PC-9 (cell line): ENCODE measurements around the gene ZNRF1. TPM values are rescaled to one million over a fixed set of nuclear protein-coding genes. Genes with fewer than 3 reads are reported as not detected.

Experiments used
- BruUV-seq: library from RNA; stranded (reverse); fragments of 400-500 nt; replicated peaks from 2 replicates; lab custom pipeline; 2021; lab: Mats Ljungman, UMichigan
- CTCF ChIA-PET: fragments of 300-600 bp; sonication (Branson Sonifier 250); formaldehyde crosslinking; loops from one replicate; lab custom pipeline; 2022; ENCODE audit warnings: antibody characterized with exemption; lab: Charles Lee
- POLR2A ChIA-PET: fragments of 300-600 bp; sonication (Branson Sonifier 250); formaldehyde crosslinking; loops from one replicate; lab custom pipeline; 2022; ENCODE audit warnings: antibody characterized with exemption; ENCODE audit not compliant: unreplicated experiment; lab: Charles Lee
- DNase-seq, 2 experiments: peaks; one replicate each; pipeline versions ENCODE4 v3.0.0 to v3.0.0-alpha.2; 2015 to 2022; ENCODE audit warnings: mixed read lengths in 1 of 2
- H2AFZ ChIP-seq: fragments of 200-600 bp; sonication (generic); 2 replicates; pipeline ENCODE4 v1.8.1; 2017; ENCODE audit warnings: antibody characterized with exemption
- H3F3A ChIP-seq: fragments of 200-600 bp; sonication (generic); 2 replicates; pipeline ENCODE4 v1.8.1; 2017; ENCODE audit warnings: antibody characterized with exemption, mild to moderate bottlenecking, low read depth; ENCODE audit not compliant: insufficient read depth
- H3K27ac ChIP-seq: fragments of 200-600 bp; sonication (generic); 2 replicates; pipeline ENCODE4 v1.6.1; 2016; ENCODE audit warnings: mixed run types
- H3K27me3 ChIP-seq: fragments of 200-600 bp; sonication (generic); 2 replicates; pipeline ENCODE4 v1.6.1; 2016; ENCODE audit warnings: low read depth, mixed run types; ENCODE audit not compliant: insufficient read depth
- H3K36me3 ChIP-seq: fragments of 200-600 bp; sonication (generic); 2 replicates; pipeline ENCODE4 v1.6.1; 2016; ENCODE audit warnings: low read depth, mixed run types
- H3K4me1 ChIP-seq: fragments of 200-600 bp; sonication (generic); replicated peaks from 2 replicates; pipeline ENCODE4 v1.6.1; 2016; ENCODE audit warnings: mixed run types; ENCODE audit not compliant: insufficient read depth
- H3K4me2 ChIP-seq: fragments of 200-600 bp; sonication (generic); 2 replicates; pipeline ENCODE4 v1.6.1; 2017; ENCODE audit warnings: mixed run types
- H3K4me3 ChIP-seq: fragments of 200-600 bp; sonication (generic); 2 replicates; pipeline ENCODE4 v1.6.1; 2016; ENCODE audit warnings: mixed run types
- H3K79me2 ChIP-seq: fragments of 200-600 bp; sonication (generic); 2 replicates; pipeline ENCODE4 v1.6.1; 2017; ENCODE audit warnings: low read depth, mixed run types
- H3K9me2 ChIP-seq: fragments of 200-600 bp; sonication (generic); 2 replicates; pipeline ENCODE4 v1.8.1; 2017; ENCODE audit warnings: mild to moderate bottlenecking; ENCODE audit not compliant: insufficient read depth
- H3K9me3 ChIP-seq: fragments of 200-600 bp; sonication (generic); 2 replicates; pipeline ENCODE4 v1.8.1; 2016; ENCODE audit warnings: low read depth; ENCODE audit not compliant: insufficient read depth
- H4K20me1 ChIP-seq: fragments of 200-600 bp; sonication (generic); 2 replicates; pipeline ENCODE4 v1.8.1; 2017; ENCODE audit not compliant: insufficient read depth
- CTCF ChIP-seq: fragments of 200-600 bp; sonication (generic); conservative IDR thresholded peaks from 2 replicates; pipeline ENCODE4 v1.6.1; 2017; ENCODE audit warnings: mixed run types, antibody characterized with exemption, mild to moderate bottlenecking, moderate library complexity
- EZH2 ChIP-seq: fragments of 200-600 bp; sonication (generic); IDR thresholded peaks from 2 replicates; pipeline ENCODE4 v1.8.0; 2017; ENCODE audit warnings: antibody characterized with exemption, low read depth
- intact Hi-C: fragments of 100-400 bp; cut with micrococcal nuclease; formaldehyde crosslinking; loops from one replicate; pipeline ENCODE4 v1.10.0; 2022; ENCODE audit not compliant: unreplicated experiment
- total RNA-seq: library from RNA; stranded (reverse); gene quantifications from 2 replicates; pipeline ENCODE4 v1.2.3, GENCODE V29; 2021

The ZNRF1 gene
- total RNA-seq, 1 experiment from 2014 or later, result 64.4 TPM

DNA sequence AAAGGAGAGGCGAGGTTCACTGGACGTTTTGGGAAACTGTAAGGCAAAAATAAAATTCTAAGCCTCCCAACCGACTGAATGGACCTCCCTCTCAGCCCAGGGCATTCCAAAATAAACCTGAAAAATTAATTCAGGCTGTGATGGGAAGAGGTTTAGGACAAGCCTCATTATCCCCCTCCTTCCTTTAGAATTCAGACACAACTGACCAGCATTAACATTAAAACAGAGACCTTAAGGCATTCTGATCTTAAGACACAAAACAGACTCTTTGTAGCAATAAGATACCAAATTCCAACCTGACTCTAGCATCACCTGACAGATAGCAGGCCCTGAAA lies 118.1 kb downstream of the ZNRF1 start:
- Histone ChIP-seq H3K4me3 (no peak overlapping the region), H3K27ac (no peak overlapping the region)

DNA sequence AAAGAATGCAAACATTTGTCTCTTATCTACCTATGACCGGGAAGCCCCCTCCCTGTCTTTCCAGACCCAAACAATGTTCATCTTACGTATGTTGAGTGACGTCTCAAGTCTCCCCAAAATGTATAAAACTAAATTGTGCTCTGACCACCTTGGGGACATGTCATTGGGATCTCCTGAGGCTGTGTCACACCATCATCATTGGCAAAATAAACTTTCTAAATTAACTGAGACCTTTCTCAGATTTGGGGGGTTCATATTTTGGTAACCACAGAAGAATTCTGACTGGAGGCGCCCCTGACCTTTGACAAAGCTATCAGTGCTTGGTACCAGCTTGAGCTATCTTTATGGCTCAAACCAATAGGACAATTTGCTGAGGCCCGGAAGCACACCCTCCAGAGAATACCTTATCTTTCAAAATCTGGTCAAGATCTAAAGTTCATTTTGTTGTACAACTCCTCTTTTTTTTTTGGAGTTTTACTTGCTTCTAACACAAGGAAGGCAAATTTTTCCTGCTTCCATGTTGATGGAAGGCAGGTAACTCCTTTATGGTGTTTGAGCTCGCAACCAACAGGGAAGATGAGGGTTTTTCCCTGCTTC lies 120.2 kb downstream of the ZNRF1 start:
- DNase-seq, result no peak
- no peak overlapping the region for H3K4me3 ChIP-seq
- H3K36me3 ChIP-seq, result no peaks in the 10 kb centered on the region
- no peaks in the 10 kb centered on the region for H4K20me1 ChIP-seq
- BruUV-seq, result no TSS peak
- no peak overlapping the region for H3K4me2 ChIP-seq
- H3K27me3 ChIP-seq, result no peaks in the 10 kb centered on the region
- no peak overlapping the region for H3K27ac ChIP-seq
- no peaks in the 10 kb centered on the region for H3K79me2 ChIP-seq
- H3K9me2 ChIP-seq, result no peaks in the 10 kb centered on the region
- peaks cover 14% of the 10 kb centered on the region; the same call in 1 of the 2 replicates for H3F3A ChIP-seq
- no peak overlapping the region for H2AFZ ChIP-seq
- intact Hi-C loops, result no loop called here
- H3K9me3 ChIP-seq, result peaks cover 18% of the 10 kb centered on the region
- H3K4me1 ChIP-seq, result peaks cover 7% of the 10 kb centered on the region
- TF ChIP-seq CTCF, result no peak
- TF ChIP-seq EZH2, result no peak
- ChIA-PET CTCF (interaction anchor here (0.6 kb wide), 1 partner anchor 115 kb away, joined by 3 read pairs; no protein-coding TSS in a partner anchor), POLR2A (interaction anchor here (0.6 kb wide), 1 partner anchor 54 kb away, joined by 3 read pairs; no protein-coding TSS in a partner anchor)

More for the DNA sequence above, 118.1 kb downstream of the ZNRF1 start:
- DNase-seq, result no peak
- ChIA-PET CTCF (no interaction called here), POLR2A (interaction anchor here (0.6 to 0.7 kb wide), 2 partner anchors 114 to 118 kb away, joined by 3 to 6 read pairs; partner anchors contain the start of gene ZNRF1)
- Histone ChIP-seq H4K20me1 (no peaks in the 10 kb centered on the region), H3K4me1 (peaks cover 7% of the 10 kb centered on the region), H2AFZ (no peak overlapping the region), H3K9me3 (peaks cover 14% of the 10 kb centered on the region), H3K9me2 (no peaks in the 10 kb centered on the region), H3K79me2 (no peaks in the 10 kb centered on the region), H3K27me3 (no peaks in the 10 kb centered on the region), H3K36me3 (no peaks in the 10 kb centered on the region), H3K4me2 (peak overlapping the region; percentile 51; the same call in 1 of the 2 replicates), H3F3A (peaks cover 9% of the 10 kb centered on the region; the same call in 1 of the 2 replicates)
- intact Hi-C loops, result no loop called here
- TF ChIP-seq CTCF (no peak), EZH2 (no peak)
- BruUV-seq, result no TSS peak

DNA sequence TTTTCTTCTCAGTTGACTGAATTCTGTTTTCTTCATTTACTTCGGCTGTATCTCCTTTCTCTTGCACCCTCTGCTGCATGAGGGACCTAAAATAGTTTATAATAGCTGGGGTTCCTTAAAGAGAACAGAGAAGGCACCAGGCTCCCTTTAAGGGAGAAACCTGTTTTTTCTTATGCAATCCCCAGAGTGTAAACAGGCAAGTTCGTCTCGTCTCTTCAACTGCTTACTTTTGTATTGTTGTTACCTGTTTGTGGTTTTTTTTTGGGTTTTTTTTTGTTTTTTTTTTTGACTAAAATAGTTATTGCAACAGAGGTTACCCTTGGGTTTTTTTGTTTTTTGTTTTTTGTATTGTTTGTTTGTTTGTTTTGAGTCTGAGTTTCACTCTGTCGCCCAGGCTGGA lies 121.4 kb downstream of the ZNRF1 start:
- H3K27me3 ChIP-seq, result no peaks in the 10 kb centered on the region
- no peak overlapping the region for H3K27ac ChIP-seq
- intact Hi-C loops, result no loop called here
- peak overlapping the region; percentile 40; the same call in 1 of the 2 replicates for H3K4me3 ChIP-seq
- DNase-seq, result peak in 1 of 2 experiments; percentile 62
- H3K4me1 ChIP-seq, result peaks cover 7% of the 10 kb centered on the region
- peak overlapping the region; percentile 41 for H3K4me2 ChIP-seq
- H3F3A ChIP-seq, result peaks cover 14% of the 10 kb centered on the region; the same call in 1 of the 2 replicates
- BruUV-seq, result no TSS peak
- no peaks in the 10 kb centered on the region for H3K9me2 ChIP-seq
- peaks cover 18% of the 10 kb centered on the region for H3K9me3 ChIP-seq
- TF ChIP-seq CTCF (no peak), EZH2 (no peak)
- H2AFZ ChIP-seq, result no peak overlapping the region
- no peaks in the 10 kb centered on the region for H4K20me1 ChIP-seq
- ChIA-PET POLR2A (no interaction called here), CTCF (no interaction called here)
- no peaks in the 10 kb centered on the region for H3K36me3 ChIP-seq
- no peaks in the 10 kb centered on the region for H3K79me2 ChIP-seq
